A673 (cell line): Measurements from ENCODE around the gene FHIP1A. TPM values are rescaled to one million over a fixed set of nuclear protein-coding genes. Genes with fewer than 3 reads are reported as not detected.

Source experiments
- BruUV-seq: library from RNA; stranded (reverse); fragments of 400-500 nt; replicated peaks from 2 replicates; lab custom pipeline; 2021; lab: Mats Ljungman, UMichigan
- CTCF ChIA-PET: fragments of 300-600 bp; sonication (Branson Sonifier 250); formaldehyde crosslinking; loops from one replicate; lab custom pipeline; 2022; ENCODE audit warnings: antibody characterized with exemption; lab: Charles Lee
- POLR2A ChIA-PET: fragments of 300-600 bp; sonication (Branson Sonifier 250); formaldehyde crosslinking; loops from one replicate; lab custom pipeline; 2022; ENCODE audit warnings: antibody characterized with exemption; ENCODE audit not compliant: low non-redundant PET; lab: Charles Lee
- DNase-seq: peaks from one replicate; pipeline ENCODE4 v3.0.0-alpha.2; 2015; ENCODE audit warnings: low spot score
- H3K27ac ChIP-seq: fragments of 200-600 bp; sonication (generic); 2 replicates; pipeline ENCODE4 v1.5.1; 2016; ENCODE audit warnings: mixed run types, low read depth, mild to moderate bottlenecking, mixed read lengths, antibody characterized with exemption, low read length; ENCODE audit not compliant: poor library complexity, severe bottlenecking
- H3K27me3 ChIP-seq: fragments of 200-600 bp; sonication (generic); replicated peaks from 2 replicates; pipeline ENCODE4 v1.6.1; 2017; ENCODE audit warnings: mixed run types, low read depth, mild to moderate bottlenecking, mixed read lengths, antibody characterized with exemption, low read length; ENCODE audit not compliant: insufficient read depth, poor library complexity
- H3K36me3 ChIP-seq: fragments of 200-600 bp; sonication (generic); 2 replicates; pipeline ENCODE4 v1.6.1; 2016; ENCODE audit warnings: mixed run types, mild to moderate bottlenecking, mixed read lengths, antibody characterized with exemption, low read length; ENCODE audit not compliant: insufficient read depth, poor library complexity, severe bottlenecking
- H3K4me1 ChIP-seq: fragments of 200-600 bp; sonication (generic); 2 replicates; pipeline ENCODE4 v1.6.1; 2017; ENCODE audit warnings: mixed run types, mild to moderate bottlenecking, mixed read lengths, antibody characterized with exemption, low read length; ENCODE audit not compliant: insufficient read depth, poor library complexity, severe bottlenecking
- H3K4me3 ChIP-seq: fragments of 200-600 bp; sonication (generic); 2 replicates; pipeline ENCODE4 v1.5.1; 2016; ENCODE audit warnings: low read depth, mixed run types, mild to moderate bottlenecking, mixed read lengths, low read length; ENCODE audit not compliant: poor library complexity, severe bottlenecking
- H3K9me3 ChIP-seq: fragments of 200-600 bp; sonication (generic); 2 replicates; pipeline ENCODE4 v1.6.1; 2016; ENCODE audit warnings: mixed run types, low read depth, mild to moderate bottlenecking, mixed read lengths, antibody characterized with exemption, low read length; ENCODE audit not compliant: poor library complexity, severe bottlenecking
- CTCF ChIP-seq: fragments of 300-800, 200-600 bp; sonication (generic); conservative IDR thresholded peaks from 2 replicates; pipeline ENCODE4 v1.5.1; 2017; ENCODE audit warnings: low read depth, mild to moderate bottlenecking, antibody characterized with exemption, low read length, moderate library complexity, mixed read lengths
- EZH2 ChIP-seq: fragments of 200-600 bp; sonication (generic); IDR thresholded peaks from 2 replicates; pipeline ENCODE4 v1.6.1; 2017; ENCODE audit warnings: borderline replicate concordance, low read depth, mild to moderate bottlenecking, mixed read lengths, antibody characterized with exemption, low read length; ENCODE audit not compliant: poor library complexity, severe bottlenecking
- intact Hi-C: fragments of 100-400 bp; cut with micrococcal nuclease; formaldehyde crosslinking; loops from one replicate; pipeline ENCODE4 v1.10.0; 2022; ENCODE audit not compliant: unreplicated experiment
- total RNA-seq: library from RNA; stranded (reverse); gene quantifications from 2 replicates; pipeline ENCODE4 v1.2.3, GENCODE V29; 2021

FHIP1A gene
- total RNA-seq, 1 experiment from 2014 or later, result 0.13 TPM

DNA sequence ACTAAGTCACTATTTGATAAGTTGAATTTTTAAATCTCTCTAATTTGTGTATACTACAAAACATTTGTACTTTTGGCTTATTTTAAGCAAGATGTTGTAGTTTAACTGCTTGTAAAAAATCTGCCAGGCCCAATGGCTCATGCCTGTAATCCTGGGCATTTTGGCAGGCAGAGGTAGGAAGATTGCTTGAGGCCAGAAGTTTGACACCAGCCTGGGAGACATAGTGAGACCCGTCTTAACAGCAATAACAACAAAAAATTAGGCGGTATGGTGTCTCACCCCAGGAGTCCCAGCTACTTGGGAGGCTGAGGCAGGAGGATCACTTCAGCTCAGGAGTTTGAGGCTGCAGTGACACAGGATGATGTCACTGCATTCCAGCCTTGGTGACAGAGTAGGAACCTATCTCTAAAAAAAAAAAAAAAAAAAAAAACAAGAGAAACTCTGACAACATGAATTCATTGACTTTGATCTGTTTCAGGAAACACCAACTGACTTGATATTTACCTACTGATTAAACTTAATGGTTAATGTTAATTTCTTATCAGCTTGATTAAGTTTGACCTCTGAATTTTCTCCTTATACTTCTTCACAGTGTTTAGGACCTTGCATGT, 8.9 kb downstream of the FHIP1A start:
- H3K4me3 ChIP-seq, result no peak overlapping the region
- no TSS peak for BruUV-seq
- ChIA-PET POLR2A (no interaction called here), CTCF (no interaction called here)
- H3K27me3 ChIP-seq, result no peaks in the 10 kb centered on the region
- no peaks in the 10 kb centered on the region for H3K9me3 ChIP-seq
- no peaks in the 10 kb centered on the region for H3K36me3 ChIP-seq
- intact Hi-C loops, result no loop called here
- no peak for TF ChIP-seq EZH2
- no peak for TF ChIP-seq CTCF
- DNase-seq, result no peak
- H3K4me1 ChIP-seq, result no peaks in the 10 kb centered on the region
- no peak overlapping the region for H3K27ac ChIP-seq

DNA sequence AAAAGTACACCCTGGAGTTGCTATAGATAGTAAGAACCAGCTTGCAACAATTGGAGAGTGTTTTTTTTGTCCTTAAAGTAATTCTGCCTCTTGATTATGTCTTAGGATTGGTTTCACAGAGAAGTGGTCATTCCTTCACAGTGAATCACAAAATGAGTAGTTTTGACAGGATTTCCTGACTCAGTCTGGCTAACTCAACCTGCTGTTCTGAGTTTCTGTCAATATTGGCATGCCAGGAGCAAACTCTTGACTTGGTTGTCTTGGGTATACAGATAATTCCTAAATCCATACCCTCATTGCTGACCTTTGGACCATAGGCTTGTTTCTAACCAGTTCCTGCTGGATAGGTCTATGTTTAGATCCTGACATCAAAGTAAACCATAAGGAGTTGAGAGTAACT, 9.4 kb downstream of the FHIP1A start:
- POLR2A ChIA-PET, result no interaction called here

GRCh38 chr4:151418856-151419255, 9.9 kb downstream of the FHIP1A start:
- H3K36me3 ChIP-seq, result no peaks in the 10 kb centered on the region
- no peaks in the 10 kb centered on the region for H3K9me3 ChIP-seq
- CTCF ChIA-PET, result no interaction called here
- no peak overlapping the region for H3K4me3 ChIP-seq
- no peaks in the 10 kb centered on the region for H3K4me1 ChIP-seq
- H3K27ac ChIP-seq, result no peak overlapping the region
- DNase-seq, result no peak
- intact Hi-C loops, result no loop called here
- TF ChIP-seq EZH2 (no peak), CTCF (no peak)
- BruUV-seq, result no TSS peak
- H3K27me3 ChIP-seq, result no peaks in the 10 kb centered on the region
- POLR2A ChIA-PET, result no interaction called here

More for the DNA sequence above, 9.4 kb downstream of the FHIP1A start:
- CTCF ChIA-PET, result no interaction called here
- Histone ChIP-seq H3K36me3 (no peaks in the 10 kb centered on the region), H3K27me3 (no peaks in the 10 kb centered on the region), H3K27ac (no peak overlapping the region), H3K4me1 (no peaks in the 10 kb centered on the region), H3K9me3 (no peaks in the 10 kb centered on the region), H3K4me3 (no peak overlapping the region)
- BruUV-seq, result no TSS peak
- no peak for DNase-seq
- TF ChIP-seq CTCF, result no peak
- TF ChIP-seq EZH2, result no peak
- intact Hi-C loops, result no loop called here
